Prostate gland (tissue), 2 donors: ENCODE measurements around the gene EXOC3L1. TPM values are rescaled to one million over a fixed set of nuclear protein-coding genes. Genes with fewer than 3 reads are reported as not detected.

Source experiments
- DNase-seq: peaks from one replicate; pipeline ENCODE4 v3.0.0-alpha.2; 2019; ENCODE audit warnings: low spot score
- H3K27ac ChIP-seq, 2 donors: fragments of 200-600 bp; sonication (generic); 2 replicates each; pipeline ENCODE4 v1.5.1; 2017 to 2019
- H3K27me3 ChIP-seq: fragments of 200-600 bp; sonication (generic); replicated peaks from 2 replicates; pipeline ENCODE4 v1.5.1; 2019; ENCODE audit not compliant: insufficient read depth
- H3K36me3 ChIP-seq, 2 donors: fragments of 200-600 bp; sonication (generic); 1 replicate in 1 of 2; 2 replicates in 1 of 2; pipeline versions ENCODE4 v1.5.1 to v1.8.1; 2017 to 2019
- H3K4me1 ChIP-seq: fragments of 200-600 bp; sonication (generic); replicated peaks from 2 replicates; pipeline ENCODE4 v1.5.1; 2019
- H3K4me3 ChIP-seq, 2 donors: fragments of 200-600 bp; sonication (generic); 2 replicates each; pipeline ENCODE4 v1.5.1; 2017 to 2019
- H3K9me3 ChIP-seq: fragments of 200-600 bp; sonication (generic); 2 replicates; pipeline ENCODE4 v1.5.1; 2017
- CTCF ChIP-seq, 4 experiments: fragments of 200-600 bp in 2 of 4; fragments of 450-650 bp in 2 of 4; sonication (generic) in 2 of 4; IDR thresholded peaks; 1 replicate in 3 of 4; 2 replicates in 1 of 4; pipeline ENCODE4 v1.5.1; 2016 to 2019; ENCODE audit warnings: antibody characterized with exemption in 4 of 4, mild to moderate bottlenecking in 2 of 4, moderate library complexity in 2 of 4
- POLR2A ChIP-seq: fragments of 450-650 bp; IDR thresholded peaks from one replicate; pipeline ENCODE4 v1.6.1; 2016; ENCODE audit warnings: antibody characterized with exemption, mild to moderate bottlenecking
- POLR2AphosphoS5 ChIP-seq: sonication (generic); formaldehyde crosslinking; IDR thresholded peaks from one replicate; pipeline ENCODE4 v1.6.1; 2017; ENCODE audit warnings: antibody characterized with exemption
- WGBS: methylation state at CpG from one replicate; pipeline ENCODE4 v1.1.5; 2018; 5-methylcytosine and 5-hydroxymethylcytosine counted together
- intact Hi-C: fragments of 100-400 bp; cut with DNase I; formaldehyde crosslinking; loops from one replicate; pipeline ENCODE4 v1.14.2; 2022
- total RNA-seq, 2 donors: library from RNA; depleted of rRNA; stranded (reverse); fragments of >200 nt; gene quantifications; one replicate each; pipeline ENCODE4 v1.1.0, GENCODE V29; 2016

Gene EXOC3L1
- total RNA-seq, 2 donors from 2014 or later: 1.1 to 8.2 TPM

GRCh38 chr16:67169642-67170167 lies 20.2 kb downstream of the EXOC3L1 start:
- peak overlapping the region; percentile 93 to 96 for H3K27ac ChIP-seq
- H3K9me3 ChIP-seq: no peaks in the 10 kb centered on the region
- H3K4me1 ChIP-seq: peaks cover 13% of the 10 kb centered on the region
- 8% methylated on average over 24 of the region's 24 CpGs for WGBS
- peak overlapping the region; percentile 42 to 55 for H3K4me3 ChIP-seq
- intact Hi-C loops: no loop called here
- no peak for DNase-seq
- H3K27me3 ChIP-seq: no peaks in the 10 kb centered on the region
- H3K36me3 ChIP-seq: no peaks in the 10 kb centered on the region
- no peak for TF ChIP-seq POLR2A
- no peak for TF ChIP-seq POLR2AphosphoS5
- peak in 3 of 4 experiments; percentile 20 to 34 (median 29) for TF ChIP-seq CTCF (IDR thresholded peaks at IDR 0.05)

DNA sequence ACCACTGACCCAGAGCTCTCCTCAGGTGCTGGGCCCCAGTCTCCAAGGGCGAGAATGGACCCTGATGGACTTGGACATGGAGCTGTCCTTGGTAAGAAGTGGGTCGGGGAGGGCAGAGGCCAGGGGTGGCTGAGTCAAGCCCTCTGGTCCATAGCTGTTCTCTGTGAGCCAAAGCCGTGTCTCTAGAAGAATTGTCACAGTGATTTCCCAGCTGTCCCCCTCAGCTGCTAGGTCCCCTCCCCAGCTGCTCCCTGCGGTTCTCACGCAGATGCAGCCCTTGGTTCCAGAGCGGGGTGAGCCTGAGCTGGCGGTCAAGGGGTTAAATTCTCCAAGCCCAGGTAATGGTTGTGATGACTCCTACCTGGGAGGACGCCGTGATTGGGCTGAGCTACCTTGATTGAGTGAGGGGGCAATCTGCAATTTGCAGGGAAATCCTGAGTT lies 20.9 kb downstream of the EXOC3L1 start:
- DNase-seq: no peak

DNA sequence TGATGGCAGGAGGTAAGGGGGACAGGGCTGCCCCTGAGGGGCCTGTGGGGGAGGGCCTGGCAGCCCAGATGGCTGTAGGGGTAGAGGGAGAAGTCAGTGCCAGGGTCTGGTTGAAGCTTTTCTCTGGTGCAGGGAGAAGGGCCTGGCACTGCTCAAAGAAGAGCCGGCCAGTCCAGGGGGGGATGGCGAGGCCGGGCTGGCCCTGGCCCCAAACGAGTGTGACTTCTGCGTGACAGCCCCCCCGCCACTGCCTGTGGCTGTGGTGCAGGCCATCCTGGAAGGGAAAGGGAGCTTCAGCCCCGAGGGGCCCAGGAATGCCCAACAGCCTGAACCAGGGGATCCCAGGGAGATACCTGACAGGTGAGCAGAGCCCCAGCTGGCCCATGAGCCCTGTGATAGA lies 22.3 kb downstream of the EXOC3L1 start:
- Histone ChIP-seq H3K4me1 (peaks cover 29% of the 10 kb centered on the region), H3K27me3 (no peaks in the 10 kb centered on the region), H3K36me3 (no peaks in the 10 kb centered on the region), H3K9me3 (no peaks in the 10 kb centered on the region), H3K4me3 (no peak overlapping the region), H3K27ac (no peak overlapping the region)
- 86% methylated on average over 7 of the region's 7 CpGs for WGBS
- TF ChIP-seq POLR2A: no peak
- no peak for TF ChIP-seq CTCF (IDR thresholded peaks at IDR 0.05)
- TF ChIP-seq POLR2AphosphoS5: no peak
- no peak for DNase-seq
- intact Hi-C loops: no loop called here

More for the DNA sequence above, 20.9 kb downstream of the EXOC3L1 start:
- intact Hi-C loops: no loop called here
- Histone ChIP-seq H3K4me1 (peaks cover 17% of the 10 kb centered on the region), H3K27ac (peak overlapping the region; percentile 93 to 96), H3K36me3 (no peaks in the 10 kb centered on the region), H3K9me3 (no peaks in the 10 kb centered on the region), H3K27me3 (no peaks in the 10 kb centered on the region), H3K4me3 (no peak overlapping the region)
- TF ChIP-seq CTCF (IDR thresholded peaks at IDR 0.05): no peak
- WGBS: 54% methylated on average over 9 of the region's 9 CpGs

DNA sequence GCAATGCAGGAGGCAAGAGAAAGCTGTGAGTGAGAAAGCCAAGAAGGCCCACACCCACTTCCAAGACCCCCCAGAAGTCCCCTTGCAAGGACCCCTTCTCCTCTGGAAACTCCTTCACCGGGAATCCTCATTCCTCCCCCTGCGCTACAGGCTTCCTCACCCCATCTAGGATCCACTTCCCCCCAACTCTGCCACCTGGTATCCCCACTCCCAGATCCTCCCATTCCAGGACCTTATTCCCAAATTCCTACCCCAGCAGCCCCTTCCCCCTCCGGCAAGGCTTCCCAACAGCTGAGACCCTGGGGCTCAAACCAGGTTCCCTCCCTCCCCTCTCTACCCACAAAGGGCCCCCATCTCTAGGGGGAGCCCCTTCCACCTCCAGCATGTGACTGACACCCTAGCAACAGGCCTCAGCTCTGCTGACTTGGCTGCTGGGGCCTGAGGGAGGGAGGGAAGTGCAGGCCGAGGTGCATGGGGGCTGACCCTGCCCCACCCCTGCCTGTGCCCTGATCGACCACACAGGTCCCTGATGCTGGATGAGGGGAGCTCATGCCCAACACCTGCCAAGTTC lies 23.3 kb downstream of the EXOC3L1 start:
- Histone ChIP-seq H3K27ac (no peak overlapping the region), H3K4me1 (peaks cover 30% of the 10 kb centered on the region), H3K27me3 (no peaks in the 10 kb centered on the region), H3K36me3 (no peaks in the 10 kb centered on the region), H3K4me3 (no peak overlapping the region), H3K9me3 (no peaks in the 10 kb centered on the region)
- intact Hi-C loops: no loop called here
- no peak for DNase-seq
- WGBS: 84% methylated on average over 5 of the region's 5 CpGs
- TF ChIP-seq POLR2A (no peak), POLR2AphosphoS5 (no peak), CTCF (IDR thresholded peaks at IDR 0.05) (no peak)

- 66% methylated on average over 18 of the region's 18 CpGs for WGBS
- Histone ChIP-seq H3K4me3 (no peak overlapping the region), H3K4me1 (peaks cover 33% of the 10 kb centered on the region), H3K27me3 (no peaks in the 10 kb centered on the region), H3K27ac (no peak overlapping the region), H3K9me3 (no peaks in the 10 kb centered on the region), H3K36me3 (no peaks in the 10 kb centered on the region)
- intact Hi-C loops: no loop called here
- TF ChIP-seq POLR2AphosphoS5 (no peak), POLR2A (no peak), CTCF (IDR thresholded peaks at IDR 0.05) (no peak)
- no peak for DNase-seq
These were observed 23.8 kb downstream of the EXOC3L1 start for GRCh38 chr16:67166110-67166547.
